DMS153 (cell line): ENCODE measurements around the gene UGDH.
"Not testable (repeated sequence)": the region's sequence is repeated elsewhere in the genome, so short reads cannot be mapped to it uniquely, and the experiment has no call there.

Source experiments
- DNase-seq: peaks from one replicate; lab custom pipeline; 2025; lab: John Stamatoyannopoulos, UW

UGDH gene

GRCh38 chr4:39495446-39496213 is 31.6 kb downstream of the UGDH start:
- no peak for DNase-seq

GRCh38 chr4:39494354-39494753 is 32.9 kb downstream of the UGDH start:
- no peak for DNase-seq

GRCh38 chr4:39490322-39490721 is 36.9 kb downstream of the UGDH start:
- no peak for DNase-seq

- no peak for DNase-seq
Measured at GRCh38 chr4:39486221-39486804, 40.9 kb downstream of the UGDH start.

GRCh38 chr4:39484582-39485272 is 42.5 kb downstream of the UGDH start:
- DNase-seq: no peak

GRCh38 chr4:39480902-39481695 is 46.1 kb downstream of the UGDH start:
- no peak for DNase-seq

GRCh38 chr4:39480251-39480650 is 47.0 kb downstream of the UGDH start:
- DNase-seq: no peak

- DNase-seq: no peak
Measured at GRCh38 chr4:39476187-39476895, 50.9 kb downstream of the UGDH start.

- no peak for DNase-seq
Measured at GRCh38 chr4:39472396-39472795, 54.8 kb downstream of the UGDH start.

- no peak for DNase-seq
Measured at GRCh38 chr4:39470402-39470801, 56.8 kb downstream of the UGDH start.

- no peak for DNase-seq
Measured at GRCh38 chr4:39469429-39470077, 57.7 kb downstream of the UGDH start.

- no peak for DNase-seq
Measured at GRCh38 chr4:39467464-39467863, 59.8 kb downstream of the UGDH start.

GRCh38 chr4:39466747-39467146 is 60.5 kb downstream of the UGDH start:
- DNase-seq: no peak

GRCh38 chr4:39464886-39465501 is 62.2 kb downstream of the UGDH start:
- DNase-seq: no peak

GRCh38 chr4:39458505-39459300 is 68.5 kb downstream of the UGDH start, which contains the start of the genes LIAS and RPL9:
TSS of gene LIAS (plus strand) at chr4:39459056. CDS start at chr4:39459118, 62 bp downstream.
TSS of gene RPL9 (minus strand) at chr4:39458922. CDS start at chr4:39458439, 483 bp downstream.
- peak; percentile 87 for DNase-seq

- not testable (repeated sequence) for DNase-seq
Measured at GRCh38 chr4:39458161-39458504, 69.1 kb downstream of the UGDH start.

- no peak for DNase-seq
Measured at GRCh38 chr4:39456946-39457763, 70.1 kb downstream of the UGDH start.

GRCh38 chr4:39455486-39455885 is 71.8 kb downstream of the UGDH start:
- DNase-seq: no peak

GRCh38 chr4:39453738-39454137 is 73.5 kb downstream of the UGDH start:
- no peak for DNase-seq
